NCI-H2107 treated with DMSO at 0.1 percent for 48 hours (cell line): ENCODE results near the gene WASL.

Experiments
- DNase-seq: peaks from one replicate; lab custom pipeline; 2025; ENCODE audit not compliant: unreplicated experiment; lab: John Stamatoyannopoulos, UW

The WASL gene

DNA sequence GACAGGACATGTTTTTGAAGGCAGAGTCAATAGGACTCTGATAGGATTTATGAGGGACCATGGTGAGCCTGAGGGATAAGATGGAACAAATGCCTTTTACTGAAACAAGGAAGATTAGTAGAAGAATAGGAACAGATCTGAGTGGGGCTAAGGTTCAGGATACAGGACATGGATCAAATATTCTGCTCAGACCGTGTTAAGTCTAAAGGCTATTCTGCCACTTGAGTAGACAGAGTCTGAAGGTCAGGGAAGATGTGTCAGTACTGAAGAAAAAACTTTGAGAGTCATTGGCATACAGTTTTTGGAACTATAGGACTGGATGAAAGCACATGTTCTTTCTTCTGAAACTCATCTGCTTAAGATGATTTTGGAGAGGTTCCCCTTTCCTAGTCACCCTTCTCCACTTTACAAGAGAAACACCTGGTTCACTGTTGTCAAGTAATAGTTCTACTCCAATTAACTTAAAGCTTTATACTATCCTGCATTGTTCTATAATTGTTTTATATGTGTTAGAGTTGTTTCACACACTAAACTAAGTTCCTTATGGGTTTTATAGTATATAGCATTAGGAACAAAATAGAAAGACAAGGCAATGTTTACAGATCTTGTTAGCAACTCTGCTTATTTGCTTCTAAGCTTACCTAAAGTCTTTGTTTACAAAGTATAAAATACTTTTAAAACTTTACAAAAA, 43.4 kb downstream of the WASL start:
- no peak for DNase-seq

DNA sequence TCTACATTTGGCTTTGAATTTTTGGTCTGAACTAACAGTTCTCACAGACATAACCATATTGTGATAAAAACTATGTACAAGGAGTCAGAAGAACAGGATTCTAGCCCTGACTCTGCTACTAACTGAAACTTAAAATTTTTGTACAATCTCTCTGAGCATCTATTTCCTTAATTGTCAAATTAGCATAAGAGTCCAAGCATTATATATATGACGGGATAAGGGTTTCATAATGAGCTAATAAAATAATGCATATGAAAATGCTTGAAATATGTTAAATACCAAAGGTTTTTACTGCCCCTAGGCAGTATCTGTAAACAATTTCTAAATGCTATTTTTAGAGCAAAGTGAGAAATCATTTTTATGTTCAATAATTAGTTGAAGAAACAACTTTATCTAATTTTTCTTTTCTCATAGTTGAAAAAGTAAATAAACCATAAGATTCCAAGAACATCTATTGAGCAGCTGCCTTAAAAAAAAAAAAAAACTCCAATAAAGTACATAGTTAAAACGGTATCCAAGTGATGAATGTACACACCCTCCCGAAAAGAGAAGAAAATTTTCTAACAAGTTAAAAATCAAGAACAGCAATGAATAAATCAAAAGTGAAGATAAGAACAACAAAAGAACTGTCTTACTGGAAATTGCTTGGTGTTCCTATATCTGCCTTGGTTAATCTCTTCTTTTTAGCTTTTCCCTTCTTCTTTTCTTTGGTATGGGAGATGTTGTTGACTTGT, 52.7 kb downstream of the WASL start:
- no peak for DNase-seq

DNA sequence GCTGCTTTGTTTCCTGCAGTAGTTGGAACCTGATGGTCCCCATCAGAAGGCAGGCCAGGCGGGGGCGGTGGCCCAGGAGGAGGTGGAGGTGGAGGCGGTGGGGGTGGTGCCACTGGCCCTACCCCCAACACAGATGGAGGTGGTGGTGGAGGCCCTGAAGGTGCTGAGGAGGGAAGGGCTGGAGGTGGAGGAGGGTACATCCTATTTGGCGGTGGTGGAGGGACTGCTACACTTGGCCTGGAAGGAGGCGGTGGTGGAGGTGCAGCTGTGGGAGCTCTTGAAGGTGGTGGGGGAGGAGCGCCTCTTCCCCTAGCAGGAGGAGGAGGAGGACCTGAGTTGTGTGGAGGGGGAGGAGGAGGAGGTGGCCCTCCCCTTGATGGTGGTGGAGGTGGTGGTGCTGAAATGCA, 56.3 kb downstream of the WASL start:
- DNase-seq: no peak

DNA sequence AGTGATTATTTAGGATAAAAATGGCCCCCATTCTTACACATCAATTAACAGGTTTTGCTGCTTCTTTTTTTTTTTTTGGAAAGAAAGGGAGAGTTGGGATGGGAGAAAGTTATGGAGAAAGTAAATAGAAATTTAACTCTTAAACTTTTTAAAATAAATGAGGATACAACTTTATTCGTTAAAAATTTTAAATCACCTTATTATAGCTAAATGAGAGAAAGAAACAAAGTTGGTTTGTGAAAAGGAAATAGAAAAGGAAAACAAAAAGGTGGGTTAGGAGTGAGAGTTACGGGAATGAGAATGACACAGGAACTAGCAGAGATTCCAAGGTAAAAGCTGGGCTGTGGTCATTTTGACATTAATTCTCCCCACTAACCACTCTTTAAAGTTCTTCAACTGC, 58.3 kb downstream of the WASL start:
- DNase-seq: no peak

DNA sequence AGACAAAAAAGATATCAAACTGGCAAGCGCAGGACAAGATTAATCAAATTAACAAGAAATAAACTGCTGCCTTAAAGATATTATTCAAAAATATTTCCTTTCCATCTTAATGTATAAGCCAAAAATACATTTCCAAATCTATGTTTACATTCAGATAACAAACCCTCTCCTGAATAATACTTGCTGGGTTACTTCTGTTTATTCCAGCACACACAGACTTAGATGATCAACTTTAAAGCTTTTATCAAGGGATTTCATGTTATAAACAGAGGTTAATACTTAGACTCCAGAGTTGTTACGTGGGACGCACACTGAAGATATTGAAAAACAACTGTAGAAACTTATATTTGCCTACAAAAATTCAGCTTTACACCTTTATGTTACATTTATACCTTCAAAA, 59.6 kb downstream of the WASL start:
- no peak for DNase-seq

DNA sequence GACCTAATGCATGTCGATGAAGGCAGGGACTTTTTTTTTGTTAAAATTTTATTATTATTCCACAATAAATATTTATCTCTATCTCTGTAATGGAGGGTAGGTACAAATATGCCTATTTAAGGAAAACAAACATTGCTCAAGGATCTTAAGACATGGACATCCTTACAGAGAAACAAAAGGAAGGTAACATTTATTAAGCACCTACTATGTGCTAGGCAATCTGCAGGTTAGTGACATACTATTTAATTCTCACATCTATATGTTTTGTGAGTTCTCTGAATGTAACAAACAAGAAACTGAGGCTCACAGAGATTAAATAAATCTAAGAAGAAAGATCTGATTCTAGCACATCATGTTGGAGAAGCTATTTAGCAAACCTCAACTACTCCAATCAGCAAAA, 61.1 kb downstream of the WASL start:
- DNase-seq: no peak

DNA sequence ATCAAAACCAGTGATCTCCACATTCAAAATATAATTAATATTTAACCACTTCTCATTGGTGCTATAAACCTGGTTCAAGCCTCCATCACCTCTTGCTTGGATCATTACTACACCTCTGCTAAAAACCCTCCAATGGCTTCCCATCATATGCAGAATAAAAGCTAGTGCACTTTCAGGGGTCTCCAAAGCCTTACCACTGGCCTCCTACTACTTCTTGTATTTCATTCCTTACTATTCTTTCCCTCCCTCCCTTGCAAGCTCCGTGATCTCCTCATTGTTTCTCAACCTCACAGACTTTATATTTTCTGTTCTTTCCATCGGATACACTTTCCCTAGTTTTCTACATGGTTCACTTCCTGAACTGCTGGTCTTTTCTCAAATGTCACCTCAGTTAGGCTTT, 61.6 kb downstream of the WASL start:
- DNase-seq: no peak

DNA sequence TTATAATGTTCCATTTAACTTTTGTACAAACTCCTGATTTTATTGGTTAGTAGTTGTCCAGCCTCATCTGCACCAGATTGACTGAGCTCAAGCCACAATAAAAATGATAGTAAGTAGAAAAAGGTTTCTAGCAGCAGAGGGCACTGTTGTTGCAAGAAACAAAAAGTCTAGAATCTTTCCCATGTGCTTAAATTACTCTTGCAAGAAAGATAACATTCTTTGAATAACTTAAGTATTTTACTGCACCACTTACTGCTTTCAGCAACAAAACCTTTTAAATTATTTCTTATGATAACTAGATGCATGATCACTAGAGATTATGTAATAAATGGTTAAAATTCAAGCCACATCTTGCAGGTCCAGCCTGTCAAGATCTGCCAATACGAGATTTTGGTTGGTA, 66.1 kb downstream of the WASL start:
- DNase-seq: peak; percentile 47

DNA sequence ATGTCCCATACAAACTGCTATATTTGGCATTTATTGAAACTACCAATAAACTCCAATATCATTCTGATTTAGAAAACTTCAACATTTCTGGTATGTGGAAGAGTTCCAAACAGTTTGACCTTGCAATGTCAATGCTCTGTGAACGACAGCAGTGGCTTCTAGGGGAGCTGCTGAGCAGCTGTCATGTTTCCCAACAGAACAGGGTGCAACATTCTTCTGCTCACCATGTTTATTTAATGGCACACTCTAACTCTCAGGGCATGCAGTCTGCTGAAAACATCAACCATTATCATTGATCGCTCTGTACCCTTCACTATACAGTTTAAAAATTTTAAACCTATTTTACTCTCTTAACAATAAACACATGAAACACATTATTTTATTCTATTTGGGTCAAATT, 67.2 kb downstream of the WASL start:
- no peak for DNase-seq

DNA sequence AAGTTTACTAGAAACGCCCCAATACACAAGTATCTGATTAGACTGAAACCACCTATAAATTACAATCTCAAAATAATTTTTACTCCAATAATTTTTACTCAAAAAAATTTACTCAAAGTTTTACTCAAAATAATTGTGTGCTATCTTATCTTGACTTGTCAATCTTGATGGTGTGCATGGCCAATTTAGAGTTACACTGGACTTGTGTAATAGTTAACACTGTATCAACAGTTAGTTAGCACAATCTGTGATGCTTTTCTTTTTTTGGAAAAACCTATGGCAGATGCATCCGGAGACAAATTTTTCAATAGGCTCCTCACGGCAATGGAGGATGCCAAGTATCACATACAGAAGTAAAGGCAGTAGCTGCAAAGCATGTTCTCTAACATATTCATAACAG, 68.2 kb downstream of the WASL start:
- DNase-seq: no peak

DNA sequence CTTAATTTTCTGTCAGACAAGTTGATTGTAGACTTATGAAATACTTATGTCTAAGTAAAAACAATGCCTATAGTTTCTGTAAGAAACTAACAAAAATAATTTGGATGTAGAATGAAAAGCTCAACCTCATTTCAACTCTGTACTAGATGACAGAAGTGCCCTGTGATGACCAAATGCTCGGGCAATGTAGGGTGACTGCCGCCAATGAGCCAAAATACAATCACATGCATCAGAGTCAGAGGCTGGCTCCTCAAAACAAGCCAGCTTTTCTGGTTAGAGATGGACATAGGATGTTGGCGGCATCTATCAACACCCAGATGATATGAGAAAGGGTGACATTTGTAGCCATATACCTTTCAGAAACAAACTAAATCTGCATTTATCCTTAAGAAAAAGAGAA, 69.2 kb downstream of the WASL start:
- no peak for DNase-seq

DNA sequence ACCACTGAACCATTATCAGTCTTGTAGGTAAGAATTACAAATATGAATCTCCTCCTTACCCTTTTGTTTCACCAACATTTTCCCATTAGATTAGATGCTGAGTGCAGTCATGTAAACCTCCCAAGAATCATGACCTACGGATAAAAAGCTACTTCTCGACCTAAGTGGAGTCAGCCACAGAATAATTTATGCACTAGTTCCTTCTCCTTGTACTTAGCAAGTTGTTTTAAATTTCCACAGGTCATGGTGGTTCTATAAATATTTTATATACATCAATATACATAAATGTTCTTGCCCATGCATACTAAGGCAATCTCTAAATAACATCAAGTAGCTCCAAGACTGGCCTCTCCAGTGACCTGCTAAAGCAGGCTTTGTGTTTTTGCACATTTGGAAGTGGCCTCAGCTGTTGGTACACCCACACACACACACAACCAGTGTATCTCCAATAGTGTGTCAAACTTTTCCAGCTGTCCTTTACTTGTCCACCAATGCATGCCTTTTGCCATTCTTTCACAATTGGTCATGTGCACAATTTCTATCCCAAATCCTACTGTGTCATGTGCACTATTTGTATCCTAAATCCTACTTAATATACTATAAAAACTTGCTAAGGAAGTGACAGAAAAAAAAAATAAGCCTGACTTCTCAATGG, 71.6 kb downstream of the WASL start:
- DNase-seq: no peak

DNA sequence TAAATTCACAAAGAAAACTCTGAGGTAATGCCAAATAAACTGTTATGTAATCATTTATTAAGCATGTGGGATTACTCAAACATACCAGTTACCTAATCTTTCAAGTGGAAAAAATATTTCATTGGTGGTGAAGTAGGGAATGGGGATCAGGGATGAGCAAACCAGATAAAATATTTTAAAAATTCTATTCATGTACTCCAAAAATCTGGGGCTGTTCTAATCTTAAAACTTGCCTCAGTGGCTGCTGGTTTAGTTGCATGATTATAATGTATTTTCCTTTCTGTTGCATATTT, 73.7 kb downstream of the WASL start:
- no peak for DNase-seq

DNA sequence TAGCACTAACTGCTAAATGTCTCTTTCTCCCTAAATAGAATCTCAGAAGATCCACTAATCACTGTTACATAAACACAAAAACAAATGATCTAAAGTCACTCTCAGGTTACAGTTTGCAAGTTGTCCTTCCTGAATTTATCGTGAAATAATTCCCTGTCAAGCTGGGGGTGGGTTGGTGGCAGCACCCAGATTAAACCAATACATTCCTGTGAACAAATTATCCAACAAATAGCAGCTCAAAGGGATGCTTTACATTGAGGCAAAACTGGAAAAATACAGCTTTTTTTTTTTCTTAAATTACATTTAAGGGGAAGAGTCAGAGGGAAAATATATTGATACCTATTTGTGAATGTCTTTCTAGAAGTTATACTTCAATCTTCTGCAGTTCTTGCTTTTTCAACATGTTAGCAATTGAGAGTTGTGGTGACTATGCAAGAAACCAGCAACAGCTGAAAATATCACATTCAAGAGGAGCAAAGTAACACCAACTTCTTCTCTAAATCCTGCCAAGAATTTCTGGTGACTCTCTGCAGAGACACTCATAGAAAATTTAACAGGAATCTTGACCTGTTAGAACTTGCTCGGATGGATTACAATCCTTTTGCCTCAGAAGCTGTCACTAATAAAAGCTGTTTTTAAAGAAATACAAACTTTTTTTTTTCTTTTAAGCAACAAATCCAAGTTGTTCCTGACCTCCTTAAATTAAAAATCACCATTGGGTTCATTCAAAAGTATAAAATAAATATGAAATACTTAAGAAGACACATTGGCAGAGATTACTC, 74.2 kb downstream of the WASL start:
- no peak for DNase-seq

DNA sequence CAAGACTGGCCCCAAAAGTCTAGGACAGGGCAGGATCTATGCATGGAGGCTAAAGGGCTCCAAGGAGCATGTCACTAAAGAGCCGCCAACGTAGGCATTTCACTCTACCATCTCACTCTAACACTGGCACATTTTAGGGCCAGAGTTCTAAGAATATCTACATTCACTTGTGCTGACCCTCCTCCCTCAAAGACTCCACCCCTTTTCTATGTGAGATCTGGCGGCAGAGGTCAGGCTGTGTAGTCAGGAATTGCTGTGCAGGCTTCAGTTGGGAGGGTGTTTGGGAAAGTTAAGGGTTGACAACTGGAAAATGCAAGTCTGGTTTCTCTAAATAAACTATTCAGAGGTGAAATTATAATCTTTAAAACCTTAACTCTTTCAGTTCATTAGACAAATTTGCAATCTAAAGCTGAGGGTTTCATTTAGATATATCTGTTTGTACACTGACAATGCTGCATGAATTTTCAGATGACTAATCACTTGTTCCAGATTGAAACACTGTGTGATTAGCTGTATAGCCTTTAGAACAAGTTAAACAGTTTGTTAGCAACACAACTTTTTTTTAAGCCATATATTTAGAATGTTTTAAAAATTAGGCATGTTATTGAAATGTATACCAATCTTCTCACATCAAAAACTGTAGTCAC, 74.9 kb downstream of the WASL start:
- no peak for DNase-seq

DNA sequence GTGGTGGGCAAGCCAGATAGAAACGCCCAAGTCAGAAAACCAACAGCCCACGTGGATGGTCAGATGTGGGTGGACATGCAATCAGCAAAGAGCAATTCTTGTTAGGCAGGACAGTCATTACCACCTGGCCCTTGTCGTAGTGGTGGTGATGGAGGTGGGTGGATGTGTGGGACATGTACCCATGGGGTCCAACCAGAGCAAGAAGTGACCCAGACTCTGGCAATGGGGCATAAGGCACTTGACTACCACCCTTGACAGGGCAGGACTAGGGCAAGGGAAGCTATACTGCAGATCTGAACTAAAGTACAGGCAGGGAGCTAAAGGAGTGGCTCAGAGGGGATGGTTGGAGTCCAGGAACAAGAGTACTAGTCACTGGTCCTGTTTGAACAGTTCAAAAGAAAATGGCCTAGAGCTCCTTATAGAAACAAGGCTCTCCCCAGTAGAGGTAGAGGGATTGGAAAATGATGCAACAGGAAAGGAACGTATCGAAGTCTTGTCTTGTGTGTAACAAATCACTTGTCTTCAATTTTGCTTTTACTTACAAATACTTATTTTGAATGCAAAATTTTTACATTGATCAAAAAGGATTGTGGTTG, 75.6 kb downstream of the WASL start:
- DNase-seq: no peak

DNA sequence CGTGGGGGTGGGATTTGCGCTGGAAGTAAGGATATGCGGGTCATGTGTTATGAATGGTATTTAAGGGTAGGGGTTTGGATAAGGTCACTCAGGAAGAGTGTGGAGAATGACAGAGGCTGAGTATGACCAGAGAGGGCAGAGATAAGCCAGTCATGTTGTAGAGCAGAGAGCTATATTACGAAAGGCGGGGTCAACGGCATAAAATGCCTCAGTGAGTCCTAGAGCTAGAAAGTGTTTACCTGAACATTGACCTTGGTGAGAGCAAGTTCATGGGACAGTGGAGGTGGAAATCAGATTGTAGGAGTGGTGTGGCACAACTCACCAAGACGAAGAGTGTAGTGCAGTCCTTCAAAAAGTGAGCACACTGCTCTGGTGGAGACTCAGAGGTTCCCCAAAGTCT, 79.3 kb downstream of the WASL start:
- no peak for DNase-seq

DNA sequence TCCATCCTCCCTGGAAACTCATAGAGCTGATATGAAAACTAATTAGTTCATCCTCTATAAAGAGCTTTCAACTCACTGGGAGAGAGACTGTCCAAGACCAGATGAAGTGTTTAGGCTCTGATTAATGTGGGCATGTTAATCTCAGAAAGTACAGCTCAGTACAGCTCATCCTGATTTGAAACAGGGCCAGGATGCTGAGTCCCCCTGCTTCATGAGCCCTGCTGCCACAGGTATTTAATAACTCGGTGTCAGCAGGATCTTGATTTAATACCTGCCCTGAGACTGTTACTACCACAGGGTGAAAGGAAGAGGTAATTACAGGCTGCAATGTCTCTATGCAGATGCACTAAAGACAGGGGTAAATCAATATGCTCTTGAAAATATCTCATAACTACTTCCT, 82.3 kb downstream of the WASL start:
- no peak for DNase-seq

DNA sequence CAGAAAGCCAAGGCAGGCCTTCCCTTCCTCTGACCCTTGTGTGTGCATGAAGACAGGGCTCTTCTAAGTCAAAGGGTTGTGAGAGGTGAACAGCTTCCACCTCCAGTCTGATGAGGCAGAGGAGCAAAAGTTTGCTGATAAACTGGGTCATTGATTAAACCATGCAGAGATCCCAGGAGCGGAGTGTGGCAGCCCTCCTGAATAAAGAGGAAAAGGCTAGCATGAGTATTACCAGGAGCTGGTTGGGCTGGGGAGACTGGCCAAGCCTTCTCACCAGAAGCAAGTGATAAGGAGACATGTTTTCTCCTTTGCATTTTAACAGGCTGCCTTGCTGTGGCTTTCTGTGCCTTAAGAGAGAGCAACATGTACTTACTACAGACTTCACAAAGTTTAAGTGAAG, 82.9 kb downstream of the WASL start:
- DNase-seq: no peak

DNA sequence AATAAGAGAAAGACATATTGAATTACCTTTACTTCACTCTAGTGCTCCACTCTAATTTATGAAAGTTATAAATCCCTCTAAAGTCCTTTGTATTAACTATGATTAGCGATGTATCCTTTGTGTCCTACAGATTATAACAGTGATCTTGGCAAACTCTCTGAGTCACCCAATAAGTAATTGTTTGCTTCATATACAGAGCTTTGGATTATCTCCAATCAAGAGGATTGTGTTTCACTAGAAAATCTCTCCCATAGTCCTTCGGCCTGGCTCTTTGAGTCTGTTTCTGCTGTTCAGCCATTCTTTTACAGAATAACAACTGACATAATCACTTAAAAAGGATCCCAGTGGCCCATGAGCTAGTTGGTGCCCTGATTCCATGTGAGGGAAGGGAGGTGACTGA, 83.6 kb downstream of the WASL start:
- no peak for DNase-seq

DNA sequence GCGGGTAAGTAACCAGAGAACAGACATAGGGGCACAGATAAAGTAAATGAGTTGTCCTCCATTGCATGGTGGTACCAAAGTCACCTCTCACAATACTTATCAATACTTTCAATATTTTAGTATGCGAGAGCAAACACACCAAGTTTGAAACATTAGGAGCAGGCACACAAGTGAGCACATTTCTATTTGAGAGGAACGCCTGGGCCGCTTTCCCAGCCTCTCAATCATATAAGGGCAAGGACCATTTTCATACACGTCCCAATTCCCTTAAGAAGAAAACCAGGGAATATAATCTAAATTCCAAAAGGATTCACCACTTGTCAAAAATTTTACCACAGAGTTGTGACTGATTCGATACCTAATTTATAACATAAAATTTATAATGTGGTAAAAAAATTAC, 85.6 kb downstream of the WASL start:
- no peak for DNase-seq
